Measurements from ENCODE around the gene CORIN.

DNA sequence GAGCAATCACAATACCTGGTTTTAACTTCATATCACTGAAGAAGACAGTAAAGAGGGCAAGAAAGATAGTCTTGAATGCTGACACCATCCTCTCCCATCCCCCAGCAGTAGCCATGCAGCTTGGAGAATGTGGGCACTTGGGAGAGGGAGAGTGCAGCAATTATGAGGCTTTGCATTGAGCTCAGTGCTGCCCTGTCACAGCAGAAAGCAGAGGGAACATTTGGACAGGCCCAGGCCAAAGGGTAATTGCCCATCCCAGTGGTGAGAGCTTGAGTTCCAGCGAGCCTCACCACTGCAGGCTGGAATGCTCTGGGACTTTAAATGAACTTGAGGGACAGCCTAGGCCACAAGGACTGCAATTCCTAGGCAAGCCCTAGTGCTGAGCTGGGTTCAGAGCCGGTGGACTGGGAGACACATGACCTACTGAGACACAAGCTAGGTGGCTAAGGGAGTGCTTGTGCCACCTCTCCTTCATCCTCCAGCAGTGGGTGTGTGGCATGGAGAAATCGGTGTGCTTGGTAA lies 36.3 kb downstream of the CORIN start:
- TF ChIP-seq, protein P1, sequence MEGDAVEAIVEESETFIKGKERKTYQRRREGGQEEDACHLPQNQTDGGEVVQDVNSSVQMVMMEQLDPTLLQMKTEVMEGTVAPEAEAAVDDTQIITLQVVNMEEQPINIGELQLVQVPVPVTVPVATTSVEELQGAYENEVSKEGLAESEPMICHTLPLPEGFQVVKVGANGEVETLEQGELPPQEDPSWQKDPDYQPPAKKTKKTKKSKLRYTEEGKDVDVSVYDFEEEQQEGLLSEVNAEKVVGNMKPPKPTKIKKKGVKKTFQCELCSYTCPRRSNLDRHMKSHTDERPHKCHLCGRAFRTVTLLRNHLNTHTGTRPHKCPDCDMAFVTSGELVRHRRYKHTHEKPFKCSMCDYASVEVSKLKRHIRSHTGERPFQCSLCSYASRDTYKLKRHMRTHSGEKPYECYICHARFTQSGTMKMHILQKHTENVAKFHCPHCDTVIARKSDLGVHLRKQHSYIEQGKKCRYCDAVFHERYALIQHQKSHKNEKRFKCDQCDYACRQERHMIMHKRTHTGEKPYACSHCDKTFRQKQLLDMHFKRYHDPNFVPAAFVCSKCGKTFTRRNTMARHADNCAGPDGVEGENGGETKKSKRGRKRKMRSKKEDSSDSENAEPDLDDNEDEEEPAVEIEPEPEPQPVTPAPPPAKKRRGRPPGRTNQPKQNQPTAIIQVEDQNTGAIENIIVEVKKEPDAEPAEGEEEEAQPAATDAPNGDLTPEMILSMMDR (IDR thresholded peaks at IDR 0.05; ENCODE audit: low read depth, low read length) = no peak
- TF ChIP-seq EZH2phosphoT487 (IDR thresholded peaks at IDR 0.05; ENCODE audit: low read depth) = no peak
